DLD1 (cell line): ENCODE data around the gene POLR1A.

Source experiments
- in situ Hi-C: cut with HindIII; loops from 2 replicates; pipeline ENCODE4 v1.10.0; 2017; ENCODE audit warnings: low sequenced_read_pairs

Gene POLR1A

DNA sequence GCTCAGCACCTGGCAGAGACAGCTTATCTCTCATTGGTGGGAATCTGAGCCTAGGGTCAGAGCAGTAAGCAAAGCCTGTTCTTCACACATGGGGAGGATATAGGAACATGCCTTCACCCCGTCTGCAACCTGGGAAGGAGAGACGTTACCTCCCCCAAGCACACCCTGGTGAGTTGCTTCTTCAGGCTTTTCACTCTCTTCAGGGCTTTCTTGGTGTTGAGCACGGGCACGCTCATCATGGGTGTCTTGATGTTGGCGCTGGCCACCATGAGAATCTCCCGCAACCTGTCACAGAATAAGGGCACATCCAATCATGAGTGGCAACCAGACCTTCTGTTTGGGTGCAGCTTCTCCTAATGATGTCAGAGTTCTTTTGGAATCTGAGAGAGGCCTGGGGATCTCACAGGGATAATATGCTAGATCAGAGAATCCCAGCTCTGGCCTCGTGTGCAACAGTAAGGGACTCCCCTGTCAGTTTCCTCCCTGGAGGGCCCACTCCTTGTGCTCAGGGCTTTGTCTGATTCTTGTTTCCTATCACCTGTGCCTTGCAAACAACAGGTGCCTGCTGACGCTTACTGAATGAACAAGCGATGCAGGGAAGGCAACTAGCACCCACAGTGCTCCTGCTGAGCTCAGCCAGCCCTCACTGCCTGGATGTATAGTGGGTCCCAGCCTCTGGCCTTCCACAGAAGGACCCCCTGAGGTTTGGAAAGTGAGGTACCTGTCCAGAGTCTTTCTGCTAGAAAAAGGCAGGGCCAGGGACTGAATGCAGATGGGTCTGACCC lies 66.3 kb downstream of the POLR1A start:
- in situ Hi-C loops, result loop anchor here (5.0 kb wide), 1 partner anchor 43 kb away; no protein-coding TSS in a partner anchor

DNA sequence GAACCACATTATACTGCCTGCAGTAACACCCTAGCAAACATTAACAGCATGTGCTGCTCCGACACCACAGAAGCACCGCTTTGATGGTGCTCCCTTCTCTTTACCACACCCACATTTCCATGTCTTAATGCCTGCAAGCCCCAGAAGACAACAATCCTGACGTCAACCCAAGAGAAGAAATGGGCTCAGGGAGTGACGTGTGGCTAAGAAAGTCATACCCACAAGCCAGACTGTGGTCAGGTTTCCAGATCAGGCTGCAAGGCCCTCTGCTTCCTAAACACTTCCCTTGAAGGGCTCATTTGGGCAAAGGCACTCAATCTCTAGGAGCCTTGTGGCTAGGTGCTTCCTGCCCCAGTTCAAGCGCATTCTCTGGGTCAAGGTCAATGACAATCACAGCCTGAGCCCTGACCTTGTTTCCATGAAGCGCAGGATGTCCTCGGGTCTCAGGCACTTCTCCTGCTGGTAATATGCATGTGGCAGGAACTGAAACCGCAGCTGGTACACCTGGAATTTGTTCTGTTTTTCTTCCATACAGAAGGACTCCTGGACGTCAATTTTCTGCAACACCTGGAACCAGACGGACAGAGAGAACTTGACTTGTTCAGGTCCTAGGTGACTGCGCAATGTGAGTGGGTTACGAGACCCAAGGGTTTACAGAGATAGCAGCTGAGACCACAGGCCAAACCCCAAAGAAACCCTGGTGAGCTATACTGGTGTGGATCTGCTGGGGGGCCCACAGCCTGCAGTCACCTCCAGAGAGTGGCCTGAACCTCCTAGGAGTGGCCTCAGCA lies 67.2 kb downstream of the POLR1A start:
- in situ Hi-C loops, result loop anchor here (5.0 kb wide), 1 partner anchor 44 kb away; no protein-coding TSS in a partner anchor

DNA sequence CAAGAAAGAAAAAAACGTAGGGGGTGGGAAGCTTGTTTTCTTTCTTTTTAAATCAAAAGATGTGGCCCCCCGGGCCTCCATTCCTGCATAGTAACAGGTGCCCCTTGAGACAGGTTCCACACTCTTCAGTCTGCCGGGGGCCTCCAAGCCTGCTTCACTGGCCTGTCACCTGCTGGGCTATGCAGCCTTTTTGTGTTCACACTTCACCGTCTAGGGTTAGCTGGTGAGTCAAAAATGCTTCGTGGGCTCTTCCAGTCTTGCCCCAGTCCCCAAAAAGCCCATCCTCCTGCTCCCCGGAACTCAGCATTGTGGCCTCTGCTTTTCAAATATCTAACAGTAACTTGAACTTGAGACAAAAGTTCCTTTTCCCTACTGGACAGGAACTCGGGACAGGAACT lies 67.9 kb downstream of the POLR1A start:
- in situ Hi-C loops, result loop anchor here (5.0 kb wide), 1 partner anchor 45 kb away; no protein-coding TSS in a partner anchor

DNA sequence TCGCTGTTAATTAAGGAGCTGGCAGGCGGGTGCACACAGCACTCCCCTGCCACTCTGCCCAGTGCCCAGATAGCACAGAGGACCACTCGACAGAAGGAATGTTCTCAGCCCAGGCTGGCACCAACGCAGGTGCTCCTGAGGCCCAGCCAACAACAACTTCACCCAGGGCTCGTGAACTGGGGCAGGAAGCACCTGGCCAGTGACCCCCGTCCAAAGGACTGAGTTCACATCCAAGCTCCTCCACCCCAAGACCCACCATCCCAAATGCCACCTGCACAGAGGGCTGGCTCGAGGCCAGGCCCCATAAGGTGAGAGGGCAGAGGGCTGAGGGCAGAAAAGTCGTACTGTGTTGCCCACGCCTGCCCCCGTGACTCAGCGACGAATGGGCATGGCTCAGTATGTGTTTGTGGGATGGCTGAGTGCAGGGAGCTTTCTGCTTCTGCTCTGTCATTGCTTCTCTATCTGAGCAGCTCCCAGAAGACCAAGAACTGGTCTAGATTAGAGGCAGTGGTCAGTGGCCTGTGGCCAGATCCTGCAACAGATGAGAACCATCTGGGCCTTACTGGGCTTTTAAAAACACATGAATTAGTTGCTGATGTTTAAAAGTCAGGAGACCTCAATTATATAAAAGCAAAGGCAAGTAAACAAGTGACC lies 68.4 kb downstream of the POLR1A start:
- in situ Hi-C loops, result loop anchor here (5.0 kb wide), 1 partner anchor 45 kb away; no protein-coding TSS in a partner anchor

DNA sequence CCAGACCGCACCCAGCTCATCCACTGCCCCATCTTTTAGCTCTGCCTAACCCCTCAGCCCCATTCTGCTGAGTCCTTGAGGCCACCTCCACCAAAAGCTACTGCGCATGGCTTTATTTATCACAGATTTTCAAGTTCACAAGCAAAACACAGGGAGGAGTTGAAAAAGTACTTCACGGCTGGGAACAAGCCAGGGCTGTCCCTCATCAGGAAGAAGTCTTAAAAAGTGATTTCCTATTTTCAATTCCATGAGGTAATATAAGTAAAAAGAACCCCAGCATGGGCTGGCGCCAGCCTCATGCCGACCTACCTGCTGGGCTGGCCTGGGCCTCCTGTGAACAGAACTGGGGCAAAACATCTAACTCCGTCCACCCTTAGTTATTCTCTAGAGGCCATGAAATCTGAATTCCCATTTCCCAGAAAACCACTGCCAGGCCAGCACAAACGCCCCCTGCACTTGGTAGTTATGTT lies 69.0 kb downstream of the POLR1A start:
- in situ Hi-C loops, result loop anchor here (5.0 kb wide), 1 partner anchor 46 kb away; no protein-coding TSS in a partner anchor

DNA sequence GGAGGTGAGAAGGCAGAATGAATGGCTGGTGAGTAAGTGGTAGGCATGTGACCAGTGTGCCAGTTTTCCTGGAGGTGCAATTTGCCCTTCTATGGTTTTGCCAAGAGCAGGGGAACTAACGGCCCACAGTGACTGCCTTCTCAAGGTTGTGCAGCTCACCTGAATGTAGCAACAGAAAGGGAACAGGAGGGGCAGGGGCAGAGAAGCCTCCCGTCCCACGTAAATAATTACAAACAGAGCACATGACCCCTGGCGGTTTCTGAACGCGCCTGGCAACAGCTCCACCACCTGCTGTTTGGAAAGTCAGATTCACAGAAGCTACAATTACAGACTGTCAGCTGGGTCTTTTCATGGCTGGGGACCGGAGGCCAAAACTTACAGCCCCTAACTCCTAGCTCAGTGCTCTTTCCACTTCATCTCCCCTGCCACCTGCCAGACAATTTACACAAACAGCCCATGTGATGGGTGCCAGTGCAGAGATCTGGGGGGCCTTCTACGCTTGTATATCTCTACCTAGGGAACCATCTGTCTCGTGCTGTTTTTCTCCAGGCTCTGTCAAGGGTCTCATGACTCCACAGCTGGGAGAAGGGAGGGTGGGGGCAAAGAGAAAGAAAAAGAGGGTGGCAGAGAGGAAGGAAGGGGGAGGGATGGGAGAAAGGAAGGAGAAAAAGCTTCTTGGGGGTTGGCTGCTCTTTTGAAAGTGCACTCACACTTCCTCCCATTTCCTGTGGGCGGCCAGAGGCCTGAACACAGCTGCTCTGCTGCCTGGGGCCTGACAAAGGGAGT lies 69.6 kb downstream of the POLR1A start:
- in situ Hi-C loops, result loop anchor here (5.0 kb wide), 1 partner anchor 46 kb away; no protein-coding TSS in a partner anchor

DNA sequence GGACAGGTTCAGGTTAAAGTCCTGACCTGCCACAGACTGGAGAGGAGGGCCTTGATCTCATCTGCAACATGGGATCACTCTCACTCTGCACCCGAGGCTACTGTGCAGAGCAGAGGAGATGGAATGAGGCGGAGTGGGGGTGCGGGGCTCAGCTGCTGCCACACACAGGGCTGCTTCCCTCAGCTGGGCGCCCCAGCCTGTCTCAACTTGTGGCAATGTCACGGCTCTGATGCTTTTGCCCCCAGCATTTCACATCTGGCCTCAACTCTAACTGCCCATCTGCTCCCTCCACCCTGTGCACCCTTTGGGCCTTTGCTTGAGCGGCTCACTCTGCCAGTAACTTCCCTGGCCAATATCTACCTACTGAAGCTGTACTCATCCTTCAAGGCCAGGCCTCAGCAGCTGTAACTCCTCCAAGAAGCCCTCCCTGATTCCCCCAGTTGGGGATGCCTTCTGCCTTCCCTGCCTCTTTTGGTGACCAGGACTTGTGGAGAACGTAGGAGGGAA lies 70.3 kb downstream of the POLR1A start:
- in situ Hi-C loops, result loop anchor here (5.0 kb wide), 1 partner anchor 47 kb away; no protein-coding TSS in a partner anchor

DNA sequence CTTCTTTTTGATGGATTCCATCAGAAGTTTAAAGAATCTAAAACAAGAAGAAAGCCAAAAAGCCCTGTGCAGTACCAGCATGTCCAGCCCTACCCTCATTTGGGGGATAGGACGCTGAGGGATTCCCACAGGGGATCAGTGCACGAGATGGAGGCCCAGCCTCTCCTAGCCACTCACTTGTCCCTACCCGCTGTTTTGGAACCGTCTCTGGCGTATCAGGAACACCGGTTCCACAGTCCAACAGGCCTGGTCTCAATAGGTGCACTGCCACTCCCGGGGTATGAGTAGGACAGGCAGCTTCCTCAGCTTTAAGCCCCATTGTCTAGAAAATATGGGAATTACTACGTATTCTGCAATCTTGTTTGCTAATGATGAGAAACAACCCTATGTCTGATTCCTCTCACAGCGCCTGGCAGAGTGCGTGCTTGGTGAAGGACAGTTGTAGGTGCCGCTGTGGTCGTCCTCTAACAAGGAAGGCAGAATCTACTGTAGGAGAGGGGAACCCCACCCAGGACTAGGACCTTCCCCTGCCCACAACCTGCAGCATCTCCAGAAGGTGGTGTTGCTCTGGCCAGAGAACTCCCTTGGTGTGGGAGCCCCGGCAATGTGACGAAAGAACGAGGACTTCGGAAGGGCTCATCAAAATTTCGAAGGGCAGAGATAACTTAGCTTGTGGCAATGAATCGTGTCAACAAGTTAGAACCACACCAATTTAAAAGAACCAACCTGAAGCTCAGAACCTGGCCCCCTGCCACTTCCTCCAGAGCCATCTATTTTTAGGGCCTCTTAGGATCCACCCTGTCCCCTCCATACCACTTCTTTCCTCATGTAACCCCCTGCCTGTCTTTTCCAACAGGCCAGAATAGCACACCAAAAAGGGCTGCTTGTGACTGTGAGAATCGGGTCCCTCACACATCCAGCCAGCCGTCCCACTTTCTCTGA lies 71.7 kb downstream of the POLR1A start:
- in situ Hi-C loops, result no loop called here

DNA sequence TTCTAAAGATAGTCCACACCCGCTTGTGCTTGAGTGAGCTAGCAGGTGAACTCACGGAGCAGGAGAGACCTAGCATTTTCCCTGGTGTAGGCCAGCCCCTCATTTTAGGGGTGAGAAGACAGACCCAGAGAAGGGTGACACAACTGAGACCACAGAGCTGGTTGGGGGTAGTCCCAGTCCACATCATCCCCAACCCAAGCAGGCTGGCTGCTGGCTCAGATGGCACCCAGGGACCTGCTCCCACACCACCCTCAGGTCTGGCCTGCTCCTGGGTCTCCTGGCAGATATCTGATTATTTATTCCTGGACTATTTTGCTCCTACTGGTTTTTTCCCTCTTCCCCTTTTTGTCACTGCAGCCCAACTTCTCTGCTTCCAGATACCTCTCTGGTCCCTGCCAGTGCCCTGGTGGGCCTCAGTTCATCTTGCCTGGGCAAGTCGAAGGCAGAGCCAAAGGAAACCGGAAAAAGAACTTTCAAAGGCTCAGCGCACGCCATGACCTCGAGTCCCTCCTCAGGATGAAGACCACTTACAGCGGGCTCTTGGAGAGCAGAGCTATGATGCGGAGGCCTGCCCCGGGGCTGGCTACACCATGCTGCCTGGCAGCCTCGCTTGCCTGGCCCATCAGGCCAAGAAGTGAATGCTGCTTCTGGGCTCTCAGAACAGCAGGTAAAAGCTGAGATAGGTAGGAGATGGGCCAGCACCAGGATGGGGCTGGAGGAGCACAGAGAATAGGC lies 72.7 kb downstream of the POLR1A start:
- in situ Hi-C loops, result no loop called here

DNA sequence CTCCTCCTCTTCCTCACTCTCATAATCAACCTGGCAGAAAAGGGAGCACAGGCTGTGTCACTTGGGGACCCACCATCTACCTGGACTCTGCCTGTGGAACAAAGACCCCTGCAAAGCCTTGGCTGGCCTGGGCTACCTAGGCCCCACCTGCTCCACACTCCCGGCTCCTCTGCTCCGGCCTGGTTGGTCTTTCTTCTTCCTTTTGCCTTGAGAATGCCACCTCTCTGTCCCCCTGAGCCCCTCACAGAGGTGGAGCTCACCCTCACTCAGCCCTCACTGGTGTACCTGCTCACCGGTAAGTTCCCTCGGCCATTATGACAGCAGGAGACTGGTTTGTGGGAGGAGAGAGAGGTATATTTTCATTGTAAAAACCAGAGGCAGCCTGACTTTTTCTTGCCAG lies 74.1 kb downstream of the POLR1A start:
- in situ Hi-C loops, result no loop called here

DNA sequence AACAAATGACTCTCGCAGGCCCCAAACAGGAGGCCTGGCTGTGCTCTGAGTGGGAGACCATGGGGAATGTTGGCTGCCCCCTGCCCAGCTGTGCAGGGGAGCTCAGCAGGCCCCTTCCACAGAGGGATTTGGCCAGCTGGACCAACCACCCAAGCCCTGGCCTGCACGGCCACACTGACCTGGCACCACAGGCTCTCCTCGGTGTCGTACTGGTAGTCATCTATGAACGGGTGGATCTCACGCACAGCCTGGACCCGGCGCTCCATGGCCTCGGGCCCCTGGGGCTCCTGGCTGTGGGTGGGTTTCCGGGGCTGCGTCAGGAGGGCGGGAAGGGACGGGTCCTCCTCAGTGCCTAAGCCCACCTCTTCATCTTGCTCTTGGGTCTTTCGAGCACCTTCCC lies 74.5 kb downstream of the POLR1A start:
- in situ Hi-C loops, result no loop called here

DNA sequence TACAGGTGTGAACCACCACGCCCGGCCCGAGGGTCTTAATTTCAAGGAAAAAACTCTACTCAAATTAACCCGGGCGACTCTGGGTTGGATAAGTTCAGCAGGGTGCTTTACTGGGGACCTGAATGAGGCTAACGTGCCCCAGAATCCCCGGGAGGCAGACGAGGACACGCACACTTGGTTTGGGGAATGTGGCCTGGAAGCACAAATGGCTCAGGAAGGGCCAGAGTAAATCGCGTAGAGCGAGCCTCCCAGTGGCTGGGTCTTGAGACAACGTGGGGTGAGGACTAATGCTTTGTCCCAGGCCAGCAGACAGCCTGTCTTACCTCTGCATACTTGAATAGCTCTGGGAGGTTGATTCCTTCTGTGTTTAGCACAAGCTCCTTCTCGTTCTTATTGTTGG lies 75.8 kb downstream of the POLR1A start:
- in situ Hi-C loops, result no loop called here

DNA sequence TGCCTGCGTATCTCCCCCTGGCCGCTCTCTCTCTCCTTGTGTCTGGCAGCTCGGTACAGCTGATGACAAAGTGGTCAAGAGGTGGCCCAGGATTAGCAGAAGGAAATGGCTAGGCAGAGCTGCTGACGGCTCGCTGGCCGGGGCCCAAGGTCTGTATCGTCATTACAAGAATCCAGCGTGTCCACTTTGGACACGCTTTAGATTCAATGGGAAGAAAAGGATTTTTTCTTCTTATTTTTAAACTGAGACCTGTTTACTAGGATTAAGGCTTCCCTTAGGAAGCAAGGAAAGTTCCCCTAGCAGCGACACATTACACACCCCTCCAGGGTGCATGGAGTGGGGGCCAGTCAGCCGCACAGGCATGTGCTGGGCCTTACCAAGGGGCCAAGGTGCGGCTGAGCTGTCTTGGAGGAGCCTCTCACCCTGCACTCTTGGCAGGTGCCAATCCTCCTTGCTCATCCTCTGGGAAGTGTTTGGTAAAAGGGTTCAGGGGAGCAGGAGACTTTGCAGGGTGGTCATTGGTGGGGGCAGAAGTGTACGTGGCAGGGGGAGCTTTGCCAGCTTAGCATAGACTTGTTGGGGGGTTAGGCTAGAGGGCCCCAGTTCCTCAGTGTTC lies 76.8 kb downstream of the POLR1A start:
- in situ Hi-C loops, result no loop called here

DNA sequence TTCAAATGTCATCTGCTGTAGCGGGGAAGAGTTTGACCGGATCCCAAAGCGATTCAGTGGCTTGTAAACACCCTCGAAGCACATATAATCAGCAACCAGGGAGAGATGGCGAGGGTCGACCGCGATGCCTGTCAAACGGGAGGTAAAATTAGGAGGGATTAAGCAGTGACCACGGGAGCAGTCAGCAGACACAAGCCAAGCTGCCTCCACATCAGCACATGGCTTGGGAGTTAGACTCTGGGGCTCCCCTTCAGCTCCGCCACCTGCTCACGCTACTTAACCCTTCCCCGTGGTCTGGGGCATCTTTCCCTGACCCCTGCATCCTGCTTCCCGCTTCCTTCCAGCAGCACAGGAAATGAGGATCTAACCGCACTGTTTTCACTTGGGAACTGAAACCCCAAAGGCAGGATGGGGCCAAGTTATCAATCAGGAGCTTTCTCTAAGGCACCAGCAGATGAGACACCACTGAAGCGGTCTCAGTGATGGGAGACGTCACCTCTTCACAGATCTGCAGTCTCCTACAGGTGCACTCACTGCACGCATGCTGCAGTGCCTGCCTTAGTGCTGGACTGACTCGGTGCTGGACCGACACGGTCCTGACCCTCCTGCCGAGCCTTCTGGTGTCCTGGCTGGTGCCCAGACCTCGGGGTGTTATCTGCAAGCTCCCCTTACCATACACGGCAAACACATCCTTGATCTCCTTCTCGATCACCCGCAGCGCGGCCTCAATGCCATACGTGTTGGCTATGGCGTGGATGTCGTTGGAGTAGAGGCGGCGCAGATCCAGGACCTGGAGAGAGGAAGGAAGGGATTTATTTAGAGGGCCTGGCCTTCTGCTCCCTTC lies 77.5 kb downstream of the POLR1A start:
- in situ Hi-C loops, result no loop called here

DNA sequence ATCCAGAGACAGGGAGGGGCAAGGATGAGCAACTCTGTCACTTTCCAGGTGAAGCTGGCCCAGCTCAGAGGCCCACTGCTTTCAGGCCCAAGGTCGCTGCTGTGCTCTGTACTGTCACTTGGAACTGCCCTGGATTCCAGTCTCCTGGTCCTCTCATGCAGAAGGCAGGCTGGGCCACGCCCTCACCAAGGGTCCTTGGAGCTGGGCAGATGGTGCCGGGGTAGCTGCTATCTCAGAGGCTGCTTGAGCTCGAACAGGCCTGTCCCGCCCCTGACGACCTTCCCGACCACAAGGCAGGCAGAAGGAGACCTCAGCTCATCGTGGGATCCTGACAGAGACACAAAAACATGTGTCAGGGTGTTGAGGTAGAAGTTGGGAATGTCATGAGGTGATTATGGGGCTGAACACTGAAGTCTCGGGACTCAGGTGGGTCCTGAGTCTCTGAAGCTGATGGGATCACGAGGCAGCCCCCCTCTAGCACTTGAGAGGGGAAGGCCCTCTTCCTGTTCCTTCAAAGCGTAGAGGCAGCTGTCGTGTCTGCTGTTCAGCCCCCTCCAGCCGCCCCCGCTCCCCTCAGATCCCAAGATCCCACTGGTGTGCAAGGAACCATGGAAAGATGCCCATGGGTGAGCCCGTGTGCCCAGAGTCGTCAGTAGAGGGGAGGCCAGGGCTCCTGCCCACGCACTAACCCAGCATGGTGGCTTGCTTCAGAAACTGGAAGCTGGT lies 78.3 kb downstream of the POLR1A start:
- in situ Hi-C loops, result no loop called here

DNA sequence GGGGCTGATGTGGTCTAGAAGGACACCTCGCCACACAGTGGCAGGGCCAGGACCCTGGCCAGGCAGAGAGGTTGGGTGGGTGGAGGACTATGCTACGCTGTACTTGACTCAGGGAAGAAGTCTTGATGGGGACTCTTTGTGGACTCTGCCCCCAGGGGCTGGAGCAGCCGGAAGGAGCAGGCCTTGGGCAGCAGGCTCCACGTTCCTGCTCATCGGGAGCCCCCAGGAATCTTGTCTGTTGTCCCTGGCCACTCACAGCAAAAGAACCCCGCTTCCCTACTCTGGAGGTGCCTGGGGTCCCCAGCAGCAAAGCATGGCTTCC lies 79.0 kb downstream of the POLR1A start:
- in situ Hi-C loops, result no loop called here
